GM12872 (cell line): ENCODE measurements around the gene NR1D2.

Experiments
- TF ChIP-seq, protein P1 (sequence below): IDR thresholded peaks from 3 replicates; pipeline ENCODE4 v1.5.1; 2011; ENCODE audit warnings: low read depth, mild to moderate bottlenecking, low read length, moderate library complexity; ENCODE audit not compliant: insufficient read depth

Gene NR1D2

DNA sequence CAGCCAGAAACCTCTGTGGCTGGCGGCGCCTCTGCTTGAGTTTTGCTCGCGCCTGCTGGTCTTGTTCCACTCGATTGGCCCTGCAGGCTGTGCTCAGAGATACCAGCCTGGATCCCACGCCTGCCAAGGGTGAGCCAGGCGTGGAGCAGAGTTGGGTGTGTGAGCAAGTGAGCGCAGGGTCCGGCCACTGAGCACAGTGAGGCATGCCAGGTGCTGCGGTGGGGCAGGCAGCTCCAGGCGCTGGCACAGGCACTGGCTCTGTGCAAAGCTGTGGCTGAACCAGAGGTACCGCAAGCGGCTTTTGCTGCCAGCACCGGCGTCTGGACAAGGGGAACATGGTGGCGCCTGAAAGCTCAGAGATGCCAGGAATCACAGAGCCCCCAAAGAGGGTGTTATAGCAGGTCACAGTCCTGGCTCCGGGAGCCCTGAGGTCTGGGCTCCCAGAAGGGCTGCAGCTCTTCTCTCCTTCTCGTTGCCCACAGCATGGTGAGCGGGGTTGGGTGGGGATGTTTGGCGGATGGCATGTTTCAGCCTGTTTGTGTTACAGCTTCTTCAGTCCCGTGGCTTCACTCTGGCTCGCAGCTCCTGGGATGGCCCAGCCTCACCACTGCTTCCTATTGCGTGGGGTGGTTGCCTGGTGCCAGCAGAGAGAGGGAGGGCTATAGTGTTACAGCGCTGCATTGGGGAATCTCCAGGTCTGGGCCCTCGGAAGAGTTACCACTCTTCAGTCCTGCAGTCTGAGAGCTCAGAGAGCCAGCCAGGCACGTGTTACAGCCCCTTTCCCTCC is 73.9 kb downstream of the NR1D2 start:
- TF ChIP-seq, protein P1, sequence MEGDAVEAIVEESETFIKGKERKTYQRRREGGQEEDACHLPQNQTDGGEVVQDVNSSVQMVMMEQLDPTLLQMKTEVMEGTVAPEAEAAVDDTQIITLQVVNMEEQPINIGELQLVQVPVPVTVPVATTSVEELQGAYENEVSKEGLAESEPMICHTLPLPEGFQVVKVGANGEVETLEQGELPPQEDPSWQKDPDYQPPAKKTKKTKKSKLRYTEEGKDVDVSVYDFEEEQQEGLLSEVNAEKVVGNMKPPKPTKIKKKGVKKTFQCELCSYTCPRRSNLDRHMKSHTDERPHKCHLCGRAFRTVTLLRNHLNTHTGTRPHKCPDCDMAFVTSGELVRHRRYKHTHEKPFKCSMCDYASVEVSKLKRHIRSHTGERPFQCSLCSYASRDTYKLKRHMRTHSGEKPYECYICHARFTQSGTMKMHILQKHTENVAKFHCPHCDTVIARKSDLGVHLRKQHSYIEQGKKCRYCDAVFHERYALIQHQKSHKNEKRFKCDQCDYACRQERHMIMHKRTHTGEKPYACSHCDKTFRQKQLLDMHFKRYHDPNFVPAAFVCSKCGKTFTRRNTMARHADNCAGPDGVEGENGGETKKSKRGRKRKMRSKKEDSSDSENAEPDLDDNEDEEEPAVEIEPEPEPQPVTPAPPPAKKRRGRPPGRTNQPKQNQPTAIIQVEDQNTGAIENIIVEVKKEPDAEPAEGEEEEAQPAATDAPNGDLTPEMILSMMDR: no peak

DNA sequence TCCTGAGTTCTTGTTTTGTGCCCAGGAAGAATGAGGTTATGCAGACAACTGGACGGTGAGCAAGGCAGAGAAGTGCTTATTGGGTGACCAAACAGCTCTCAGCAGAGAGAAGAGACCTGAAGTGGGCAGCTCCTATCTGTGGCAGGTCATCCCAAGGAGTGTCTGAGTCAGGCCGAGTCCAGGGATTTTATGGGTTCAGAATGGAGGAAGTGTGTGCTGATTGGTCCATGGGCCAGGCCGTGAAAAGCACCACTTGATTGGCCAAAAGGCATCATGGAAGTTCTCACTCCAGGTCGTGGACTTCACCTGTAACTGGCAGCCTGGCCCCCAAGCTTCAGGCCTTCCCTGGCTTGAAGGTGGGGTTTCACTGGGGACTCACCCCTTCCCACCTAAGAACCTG is 74.5 kb downstream of the NR1D2 start:
- TF ChIP-seq, protein P1: no peak

GRCh38 chr3:24020036-24020691 is 75.1 kb downstream of the NR1D2 start:
- TF ChIP-seq, protein P1: no peak

GRCh38 chr3:24023197-24023596 is 78.1 kb downstream of the NR1D2 start:
- TF ChIP-seq, protein P1: no peak

DNA sequence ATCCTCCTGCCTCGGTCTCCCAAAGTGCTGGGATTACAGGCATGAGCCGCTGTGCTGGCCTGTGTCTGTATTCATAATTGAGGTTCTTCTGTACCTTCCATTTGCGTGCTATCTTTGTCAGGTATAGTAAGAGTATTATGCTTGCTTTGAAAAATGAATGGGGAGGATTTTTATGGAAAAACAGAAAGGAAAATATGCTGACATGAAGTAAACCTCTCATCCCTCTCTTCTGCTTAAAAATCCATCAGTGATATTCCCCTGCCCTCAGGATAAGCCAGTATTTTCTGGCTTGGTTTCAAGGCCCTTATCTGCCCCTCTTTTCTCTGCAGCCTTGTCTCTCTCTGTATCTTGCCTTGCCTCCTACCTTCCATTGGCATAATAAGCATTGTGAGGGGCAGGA is 80.7 kb downstream of the NR1D2 start:
- TF ChIP-seq, protein P1: no peak

- TF ChIP-seq, protein P1: no peak
These were observed 82.9 kb downstream of the NR1D2 start for GRCh38 chr3:24027946-24028345.
